GM18858 (cell line): ENCODE measurements around the gene GLOD4.
"Not testable (repeated sequence)": the region's sequence is repeated elsewhere in the genome, so short reads cannot be mapped to it uniquely, and the experiment has no call there.

ENCODE experiments used
- ATAC-seq: cut with Tn5 transposase; IDR thresholded peaks from one replicate; pipeline ENCODE4 v1.9.1; 2021; ENCODE audit not compliant: unreplicated experiment

The GLOD4 gene

DNA sequence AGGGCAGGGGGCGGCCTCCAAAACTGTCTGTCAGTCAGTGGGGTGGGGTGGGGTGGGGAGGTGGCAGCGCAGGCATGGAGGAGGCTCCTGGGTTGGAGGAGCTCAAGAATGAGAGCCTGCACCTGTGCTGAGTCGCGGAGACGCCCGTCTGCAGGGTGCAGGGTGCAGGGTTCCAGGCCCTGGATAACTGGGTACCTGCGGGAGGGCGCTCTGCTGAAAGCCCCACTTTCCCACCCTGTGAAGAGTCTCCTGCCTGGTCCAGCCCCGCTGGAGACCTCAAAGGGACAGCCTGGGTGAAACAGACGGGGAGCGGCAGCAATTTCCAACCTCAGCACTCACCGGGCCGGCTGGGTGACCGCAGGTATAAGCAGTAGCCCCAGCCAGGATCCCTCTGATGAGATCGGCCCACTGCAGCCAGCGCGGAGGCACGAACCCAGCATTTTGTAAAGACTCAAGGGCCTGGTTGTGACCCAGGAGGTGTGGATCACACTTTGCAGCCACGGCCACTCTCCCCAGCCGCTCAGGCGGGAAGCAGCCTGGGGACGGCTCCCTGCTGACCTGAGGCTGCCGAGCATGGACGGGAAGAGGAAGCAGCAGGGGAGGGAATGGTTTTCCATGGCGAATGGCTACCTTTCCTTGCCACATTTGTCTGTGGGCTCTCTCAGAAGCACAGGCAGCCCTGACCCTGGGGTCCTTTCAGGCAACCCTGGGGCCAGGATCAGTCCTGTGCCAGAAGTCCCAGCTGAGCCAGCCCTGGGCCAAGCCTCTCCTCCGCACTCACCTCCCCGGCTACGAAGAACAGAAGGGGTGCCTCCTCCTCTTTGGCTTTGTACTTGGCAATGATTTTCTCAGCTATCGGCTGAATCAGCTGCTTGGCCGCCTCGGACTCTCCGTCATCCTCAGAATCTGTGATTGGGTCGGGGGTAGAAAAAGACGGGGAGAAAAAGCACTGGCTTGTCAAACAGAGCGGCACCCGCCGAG lies 21.1 kb upstream of the GLOD4 start:
- ATAC-seq, result no peak

DNA sequence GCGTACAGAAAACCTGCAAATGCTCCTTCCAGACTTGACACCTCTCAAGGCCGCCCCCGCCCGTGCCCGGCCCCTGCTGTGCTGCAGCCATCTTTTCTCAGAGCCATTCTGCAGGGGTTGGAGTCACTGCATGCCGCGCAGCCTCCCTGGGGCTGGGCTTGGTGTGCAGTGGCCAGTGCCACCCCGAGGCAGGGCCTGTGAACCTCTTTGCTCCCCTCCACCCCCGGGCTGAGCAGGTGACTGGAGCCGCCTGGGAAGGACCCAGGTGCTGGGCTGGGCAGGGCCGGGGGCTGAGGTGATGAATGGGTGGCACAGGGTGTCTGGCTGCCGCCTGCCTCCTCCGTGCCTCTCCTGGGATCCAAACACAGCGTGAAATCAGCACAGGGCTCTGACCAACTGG lies 20.4 kb upstream of the GLOD4 start:
- ATAC-seq, result no peak

DNA sequence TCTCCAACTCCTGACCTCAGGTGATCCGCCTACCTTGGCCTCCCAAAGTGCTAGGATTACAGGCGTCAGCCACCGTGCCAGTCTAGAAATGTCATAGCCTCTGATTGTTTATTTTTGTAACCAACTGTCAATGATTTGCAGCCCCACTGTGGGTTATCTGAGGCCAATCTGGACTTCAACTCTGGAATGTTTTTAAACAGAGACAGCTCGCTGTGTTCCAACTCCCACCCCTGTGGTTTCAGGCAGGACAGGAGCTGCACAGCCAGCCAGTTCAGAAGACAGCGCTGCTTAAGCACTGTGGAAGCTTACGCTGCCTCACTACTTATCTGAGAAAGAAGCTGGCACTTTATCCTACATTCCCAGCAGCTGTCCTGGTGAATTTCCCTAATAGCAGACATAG lies 19.6 kb upstream of the GLOD4 start:
- no peak for ATAC-seq

DNA sequence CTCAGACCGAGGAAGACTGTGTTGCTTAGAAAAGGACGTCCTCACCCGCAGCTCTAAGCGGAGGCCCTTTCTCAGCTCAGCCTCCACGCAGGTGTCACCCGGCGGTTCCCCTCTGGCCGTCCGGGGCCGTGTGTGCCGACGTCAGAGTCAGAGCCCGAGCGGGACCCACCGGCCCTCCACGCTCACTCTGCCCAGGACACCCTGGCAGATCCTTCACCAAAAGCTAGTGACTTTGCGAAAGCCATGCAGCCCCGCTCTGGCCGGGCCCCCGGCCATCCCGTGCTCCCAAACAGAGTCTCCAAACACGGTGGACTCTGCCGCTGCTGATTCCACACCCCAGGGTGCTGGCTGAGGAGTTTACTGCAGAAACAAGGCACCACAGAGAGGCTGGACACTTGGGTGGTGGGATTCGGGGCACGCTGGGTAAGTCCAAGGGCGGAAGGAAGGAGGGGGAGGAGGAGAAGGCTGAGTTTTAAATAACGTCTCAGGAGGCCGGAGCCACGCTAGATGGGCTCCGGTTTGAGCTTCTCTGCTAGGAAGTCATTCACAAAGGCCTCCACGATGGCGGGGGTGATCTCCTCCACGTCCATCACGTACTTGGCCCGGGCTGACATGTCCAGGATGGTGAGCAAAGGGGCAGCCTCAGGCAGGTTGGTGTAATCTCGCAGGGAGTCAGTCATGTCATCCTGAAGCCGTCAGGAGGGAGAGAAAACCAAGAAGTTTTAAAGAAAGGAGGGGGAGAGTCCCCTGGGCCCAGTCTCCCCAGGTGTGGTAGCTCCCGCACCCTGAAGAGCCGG lies 18.6 kb upstream of the GLOD4 start:
- no peak for ATAC-seq

DNA sequence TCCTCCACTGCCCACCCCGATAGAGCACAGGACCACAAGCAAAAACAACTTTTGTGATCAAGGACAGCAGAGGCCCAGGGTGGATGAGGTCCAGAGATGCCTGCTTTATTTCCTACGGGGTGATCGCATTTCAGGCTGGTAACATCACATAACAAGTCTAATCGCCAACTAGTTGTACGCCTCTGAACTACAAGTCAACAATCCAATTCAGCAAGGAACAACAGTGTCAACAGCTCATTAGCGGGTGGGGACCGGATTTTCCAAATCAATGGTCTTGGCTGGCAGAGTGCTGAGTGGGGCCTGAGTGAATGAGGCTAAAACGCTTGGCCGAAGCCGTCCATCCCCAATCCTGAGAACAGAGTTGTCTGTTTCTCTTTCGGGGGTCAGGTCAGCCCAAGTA lies 17.2 kb upstream of the GLOD4 start:
- ATAC-seq, result no peak

DNA sequence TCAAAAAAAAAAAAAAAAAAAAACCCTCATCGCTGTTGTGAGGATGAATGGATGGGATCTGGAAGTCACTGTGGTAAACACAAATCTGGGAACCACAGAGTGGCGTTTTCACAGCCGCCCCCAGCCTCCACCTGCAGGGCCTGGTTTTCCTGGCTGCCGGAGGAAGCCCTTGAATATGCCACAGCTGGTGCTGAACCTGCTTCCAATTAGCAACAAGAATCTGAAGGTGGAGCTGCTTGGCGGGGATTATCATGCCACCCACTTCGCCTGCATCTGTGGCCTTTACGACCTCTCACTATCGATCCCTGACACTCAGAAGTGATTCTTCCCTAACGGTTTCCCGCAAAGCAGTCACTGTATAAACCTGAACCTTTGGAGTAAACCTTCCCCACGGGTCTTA lies 16.2 kb upstream of the GLOD4 start:
- ATAC-seq, result no peak

DNA sequence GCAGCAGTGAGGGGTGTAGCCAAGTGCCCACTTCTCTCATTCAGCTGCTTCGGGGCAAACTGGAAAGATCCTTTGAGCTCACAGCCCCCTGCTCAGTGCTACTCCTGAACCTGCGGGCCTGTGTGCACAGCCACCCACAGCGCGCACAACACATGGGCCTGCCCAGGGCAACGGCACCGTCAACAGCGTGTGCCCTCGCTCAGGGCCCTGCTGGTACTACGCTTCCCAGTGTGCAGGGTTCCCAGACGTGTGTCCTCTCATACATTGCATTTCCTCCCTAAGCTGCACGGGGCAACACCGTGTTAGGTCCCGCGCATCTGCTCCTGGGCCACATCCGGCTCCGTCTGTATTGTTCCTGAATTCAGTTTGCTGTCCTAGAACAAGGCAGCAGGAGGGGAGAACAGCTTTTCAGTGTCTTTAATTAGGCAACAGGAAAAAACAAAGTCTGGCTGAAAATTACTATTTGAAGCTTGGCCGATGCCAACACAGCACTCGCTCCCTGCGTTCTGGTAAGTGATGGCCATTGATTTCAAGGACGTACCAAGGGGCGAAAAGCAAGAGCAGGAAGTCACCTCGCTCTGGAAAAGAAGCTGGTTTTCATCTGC lies 15.3 kb upstream of the GLOD4 start:
- ATAC-seq, result no peak

DNA sequence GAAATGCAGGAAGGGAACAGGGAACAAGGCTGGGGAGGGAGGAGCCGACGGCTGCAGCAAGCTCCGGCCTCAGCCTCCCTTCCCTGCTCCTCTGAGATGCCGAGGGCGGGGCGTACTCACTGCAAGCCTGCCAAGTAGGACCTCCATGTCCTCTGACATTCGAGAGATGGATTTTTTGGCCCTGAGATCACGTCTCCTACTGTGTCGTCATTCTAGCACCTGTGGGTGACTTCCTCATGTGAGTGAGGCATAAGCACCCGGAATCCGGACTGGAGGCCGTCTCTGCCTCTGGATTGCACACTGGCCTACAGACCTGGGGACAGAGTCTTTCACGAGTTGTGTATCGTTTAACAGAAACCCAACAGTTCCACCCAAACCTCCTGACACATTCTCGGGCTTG lies 14.5 kb upstream of the GLOD4 start:
- no peak for ATAC-seq

DNA sequence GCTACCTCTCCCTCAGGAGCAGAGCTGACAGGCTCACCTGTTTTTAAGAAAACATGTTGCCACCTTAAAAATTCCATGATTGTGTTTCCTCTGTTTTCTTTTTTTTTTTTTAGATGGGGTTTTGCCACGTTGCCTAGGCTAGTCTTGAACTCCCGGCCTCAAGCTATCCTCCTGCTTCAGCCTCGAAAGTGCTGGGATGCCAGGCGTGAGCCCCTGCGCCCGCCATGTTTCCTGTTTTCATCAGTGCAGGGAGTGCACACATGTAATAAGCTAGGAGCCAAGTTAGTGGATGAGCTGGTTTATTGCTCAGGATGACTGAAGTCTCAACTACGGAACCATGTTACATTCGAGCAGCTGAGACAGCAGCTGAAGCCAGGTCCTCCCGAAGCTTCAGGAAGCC lies 13.6 kb upstream of the GLOD4 start:
- no peak for ATAC-seq

DNA sequence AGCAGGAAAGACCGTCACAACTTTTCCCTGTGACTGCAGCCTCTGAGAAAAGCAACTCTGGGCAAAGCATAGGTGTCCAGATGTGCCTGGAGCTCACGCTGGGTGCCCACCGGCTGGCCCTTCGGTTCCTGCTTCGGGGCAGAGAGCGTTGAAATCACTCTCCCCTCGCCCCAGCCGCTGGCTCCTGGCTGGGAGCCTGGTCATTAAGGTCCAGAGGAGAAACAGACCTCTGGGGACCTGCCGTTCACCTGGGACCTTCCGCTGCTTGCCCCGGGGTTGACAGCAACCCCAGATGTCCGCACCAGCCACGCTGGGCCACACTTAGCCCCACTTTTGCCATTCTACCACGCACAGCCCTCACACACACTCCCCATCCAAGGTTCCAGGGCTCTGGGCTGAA lies 13.2 kb upstream of the GLOD4 start:
- ATAC-seq, result no peak

DNA sequence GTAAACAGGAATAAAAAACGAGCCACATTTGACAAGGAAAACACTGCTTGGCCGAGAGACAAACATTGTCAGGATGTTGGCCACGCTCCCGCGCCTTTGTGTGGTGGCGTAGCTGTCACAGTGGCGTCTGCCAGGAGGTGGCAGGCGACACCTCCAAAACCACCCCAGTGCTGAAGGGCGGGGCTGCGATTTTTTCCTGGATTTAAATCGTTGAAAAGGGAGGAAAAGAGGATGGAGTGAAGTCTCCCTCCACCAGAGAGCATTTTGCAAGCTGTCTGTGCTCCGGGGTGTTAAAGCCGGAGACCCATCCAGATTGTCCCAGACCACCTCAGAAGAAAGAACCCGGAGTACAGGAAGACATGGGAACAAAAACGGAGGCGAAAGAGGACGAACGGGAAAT lies 12.8 kb upstream of the GLOD4 start:
- no peak for ATAC-seq

DNA sequence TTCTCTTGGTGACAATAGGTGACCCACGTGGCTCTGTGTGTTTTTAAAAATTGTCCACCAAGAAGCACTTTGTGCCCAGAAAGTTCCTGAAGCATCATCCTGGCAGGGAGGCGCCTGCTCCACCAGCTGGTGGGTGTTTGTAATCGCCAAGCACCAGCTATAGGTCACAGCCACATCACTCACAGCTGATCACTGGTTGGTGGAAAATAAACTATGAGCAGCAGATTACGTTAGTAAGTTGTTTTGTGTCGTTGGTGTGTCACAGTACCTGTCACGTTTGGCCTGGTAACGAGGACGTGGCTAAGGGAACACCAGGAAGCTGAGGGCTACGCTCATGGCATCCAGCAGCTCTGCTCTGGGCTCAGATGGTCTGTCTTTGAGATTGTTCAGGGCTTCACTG lies 10.2 kb upstream of the GLOD4 start:
- no peak for ATAC-seq

DNA sequence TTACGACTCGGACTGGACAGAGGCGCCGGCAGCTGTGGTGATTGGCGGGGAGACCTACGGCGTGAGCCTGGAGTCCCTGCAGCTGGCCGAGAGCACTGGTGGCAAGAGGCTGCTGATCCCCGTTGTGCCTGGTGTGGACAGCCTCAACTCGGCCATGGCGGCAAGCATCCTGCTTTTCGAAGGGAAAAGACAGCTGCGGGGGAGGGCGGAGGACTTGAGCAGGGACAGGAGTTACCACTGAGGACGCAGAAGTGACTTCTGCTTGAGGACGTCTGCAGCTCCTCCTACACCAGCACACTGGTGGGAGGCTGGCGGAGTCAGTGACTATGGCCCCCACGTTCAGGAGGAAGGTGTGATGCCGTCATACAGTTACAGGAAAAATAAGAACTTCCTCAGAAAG lies 9.7 kb upstream of the GLOD4 start:
- ATAC-seq, result no peak

DNA sequence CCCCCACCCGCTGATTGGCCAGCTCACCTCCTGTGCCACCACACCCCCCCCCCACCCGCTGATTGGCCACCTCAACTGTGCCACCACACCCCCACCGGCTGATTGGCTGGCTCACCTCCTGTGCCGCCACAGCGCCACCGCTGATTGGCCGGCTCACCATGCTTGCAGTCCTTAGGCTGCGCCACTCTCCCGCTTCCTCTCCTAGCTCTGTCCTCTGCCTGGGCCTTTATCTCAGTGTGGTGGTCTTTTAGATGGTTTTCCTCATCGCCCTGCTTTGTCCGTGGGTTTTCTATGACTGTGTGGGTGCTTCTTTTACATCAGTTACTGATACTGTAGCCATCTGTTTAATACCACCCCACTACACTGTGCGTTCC lies 8.8 kb upstream of the GLOD4 start:
- ATAC-seq, result not testable (repeated sequence)

DNA sequence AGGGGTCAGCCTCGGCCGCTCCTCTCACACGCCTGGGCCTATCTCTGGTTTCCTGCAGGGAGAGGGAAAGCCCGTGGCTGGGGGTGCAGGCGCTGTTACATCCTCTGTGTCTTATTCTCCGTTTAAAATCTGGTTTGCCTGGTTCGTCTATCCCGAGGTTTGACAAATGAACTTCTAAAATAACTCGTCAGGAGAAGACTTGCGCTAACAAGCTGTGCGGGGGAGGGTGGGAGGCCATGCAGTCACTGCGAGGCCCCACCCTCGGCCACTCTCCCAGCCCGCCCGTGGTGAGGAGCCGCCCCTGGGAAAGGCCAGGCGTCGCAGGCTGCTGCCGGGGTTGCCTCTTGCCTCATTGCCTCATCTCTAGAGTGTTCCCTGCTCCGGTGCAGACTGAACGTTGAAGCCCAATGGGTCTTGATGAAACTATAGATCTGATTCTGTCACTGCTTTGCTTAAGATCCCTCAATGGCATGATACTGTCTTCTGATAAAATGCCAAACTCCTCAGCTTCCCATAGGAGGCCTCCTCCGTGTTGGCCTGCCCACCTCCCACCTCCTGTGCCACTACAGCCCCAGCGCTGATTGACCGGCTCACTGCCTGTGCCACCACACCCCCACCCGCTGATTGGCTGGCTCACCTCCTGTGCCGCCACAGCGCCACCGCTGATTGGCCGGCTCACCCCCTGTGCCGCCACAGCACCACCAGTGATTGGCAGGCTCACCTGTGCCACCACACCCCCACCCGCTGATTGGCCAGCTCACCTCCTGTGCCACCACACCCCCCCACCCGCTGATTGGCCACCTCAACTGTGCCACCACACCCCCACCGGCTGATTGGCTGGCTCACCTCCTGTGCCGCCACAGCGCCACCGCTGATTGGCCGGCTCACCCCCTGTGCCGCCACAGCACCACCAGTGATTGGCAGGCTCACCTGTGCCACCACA lies 8.1 kb upstream of the GLOD4 start:
- not testable (repeated sequence) for ATAC-seq

DNA sequence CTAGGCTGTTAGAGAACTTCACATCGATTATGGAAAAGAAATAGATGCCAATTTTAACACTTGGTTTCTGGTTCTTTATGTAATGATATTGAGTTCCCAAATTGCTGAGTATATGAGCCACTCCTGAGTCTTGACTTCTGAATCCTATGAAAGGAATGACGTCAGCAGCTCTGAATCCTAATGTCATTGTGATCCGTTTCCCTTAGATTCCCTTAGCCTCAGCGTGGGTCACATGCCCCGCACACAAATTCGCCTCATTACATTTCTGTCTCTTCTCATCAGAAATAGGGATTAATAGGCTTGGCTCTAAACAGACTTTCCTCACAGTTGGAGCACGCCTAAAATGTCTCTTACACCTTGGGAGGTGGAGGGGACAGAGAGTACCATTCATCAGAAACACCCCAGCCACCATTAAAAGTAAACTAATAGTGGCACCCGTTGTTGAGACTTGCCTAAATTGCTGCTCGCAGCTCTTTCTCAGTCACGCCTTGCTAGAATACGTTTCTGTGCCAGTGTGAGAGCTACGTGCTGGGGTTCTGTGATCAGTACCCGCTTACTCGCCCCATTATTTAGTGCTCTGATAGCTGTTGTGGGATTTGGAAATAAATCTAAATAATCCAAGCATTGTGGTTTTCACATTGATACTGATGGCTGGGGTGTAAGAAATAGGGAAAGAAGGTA lies 7.2 kb upstream of the GLOD4 start:
- ATAC-seq, result no peak

DNA sequence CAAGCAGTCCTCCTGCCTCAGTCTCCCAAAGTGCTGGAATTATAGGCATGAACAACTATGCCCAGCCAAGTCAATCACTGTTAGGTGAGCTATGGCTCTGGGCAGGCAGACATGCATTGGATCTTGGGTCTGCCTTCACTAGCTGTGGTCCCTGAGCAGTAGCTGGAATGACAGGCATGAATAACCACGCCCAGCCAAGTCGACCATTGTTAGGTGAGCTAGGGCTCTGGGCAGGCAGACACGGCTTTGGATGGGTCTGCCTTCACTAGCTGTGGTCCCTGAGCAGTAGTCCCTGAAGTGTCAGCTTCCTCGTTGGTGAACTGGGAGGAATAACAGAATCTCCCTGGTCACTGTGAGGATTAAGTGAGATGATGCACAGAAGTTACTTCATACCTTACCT lies 6.5 kb upstream of the GLOD4 start:
- no peak for ATAC-seq

DNA sequence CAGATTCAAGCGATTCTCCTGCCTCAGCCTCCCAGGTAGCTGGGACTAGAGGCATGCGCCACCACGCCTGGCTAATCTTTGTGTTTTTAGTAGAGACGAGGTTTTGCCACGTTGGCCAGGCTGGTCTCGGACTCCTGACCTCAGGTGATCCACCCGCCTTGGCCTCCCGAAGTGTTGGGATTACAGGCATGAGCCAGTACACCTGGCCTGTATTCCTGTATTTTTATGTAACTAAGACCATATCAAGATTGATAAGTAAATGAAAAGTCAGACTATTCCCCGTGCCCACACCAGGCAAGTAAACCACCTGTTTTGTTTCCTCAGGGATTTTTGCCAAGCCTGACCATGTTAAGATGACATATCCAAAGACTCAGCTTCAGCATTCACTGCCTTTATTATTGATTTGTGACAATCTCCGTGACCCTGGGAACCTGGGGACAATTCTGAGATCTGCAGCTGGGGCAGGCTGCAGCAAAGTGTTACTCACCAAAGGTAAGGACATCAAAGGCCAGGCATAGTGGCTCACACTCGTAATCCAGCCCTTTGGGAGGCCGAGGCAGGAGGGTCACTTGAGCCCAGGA lies 5.7 kb upstream of the GLOD4 start:
- no peak for ATAC-seq

DNA sequence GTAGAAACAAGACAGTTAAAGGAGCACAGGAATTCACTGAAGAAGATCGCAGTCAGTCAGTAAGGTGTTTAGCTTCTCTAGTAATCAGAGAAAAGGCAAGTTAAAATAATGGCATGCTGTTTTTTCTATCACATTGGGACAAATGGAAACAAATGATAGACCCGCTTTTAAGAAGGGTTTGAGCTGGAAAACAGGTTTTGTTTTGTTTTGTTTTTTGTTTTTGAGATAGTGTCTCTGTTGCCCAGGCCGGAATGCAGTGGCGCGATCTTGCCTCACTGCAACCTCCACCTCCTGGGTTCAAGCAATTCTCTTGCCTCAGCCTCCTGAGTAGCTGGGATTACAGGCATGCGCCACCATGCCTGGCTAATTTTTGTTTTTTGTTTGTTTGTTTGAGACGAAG lies 3.8 kb upstream of the GLOD4 start:
- not testable (repeated sequence) for ATAC-seq

DNA sequence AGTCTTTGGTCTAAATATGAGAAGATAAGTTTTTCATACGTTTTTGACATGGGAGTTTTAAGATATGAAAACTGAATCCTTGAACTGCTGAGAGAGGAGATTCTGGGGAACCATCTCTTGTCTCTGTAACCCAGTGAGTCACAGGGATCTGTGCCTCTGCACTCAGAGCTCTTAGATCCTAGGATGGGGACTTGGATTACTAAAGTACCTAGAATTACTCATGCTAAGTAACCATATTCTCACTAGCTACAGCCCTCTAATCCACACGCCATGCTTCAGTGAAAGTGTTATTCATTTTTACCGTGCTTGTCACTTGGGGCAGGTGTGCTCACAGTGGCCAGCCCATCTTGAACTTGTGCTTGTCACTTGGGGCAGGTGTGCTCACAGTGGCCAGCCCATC lies 2.1 kb upstream of the GLOD4 start:
- ATAC-seq, result no peak
